ENCODE measurements around the gene TMEM259.

TMEM259 gene

DNA sequence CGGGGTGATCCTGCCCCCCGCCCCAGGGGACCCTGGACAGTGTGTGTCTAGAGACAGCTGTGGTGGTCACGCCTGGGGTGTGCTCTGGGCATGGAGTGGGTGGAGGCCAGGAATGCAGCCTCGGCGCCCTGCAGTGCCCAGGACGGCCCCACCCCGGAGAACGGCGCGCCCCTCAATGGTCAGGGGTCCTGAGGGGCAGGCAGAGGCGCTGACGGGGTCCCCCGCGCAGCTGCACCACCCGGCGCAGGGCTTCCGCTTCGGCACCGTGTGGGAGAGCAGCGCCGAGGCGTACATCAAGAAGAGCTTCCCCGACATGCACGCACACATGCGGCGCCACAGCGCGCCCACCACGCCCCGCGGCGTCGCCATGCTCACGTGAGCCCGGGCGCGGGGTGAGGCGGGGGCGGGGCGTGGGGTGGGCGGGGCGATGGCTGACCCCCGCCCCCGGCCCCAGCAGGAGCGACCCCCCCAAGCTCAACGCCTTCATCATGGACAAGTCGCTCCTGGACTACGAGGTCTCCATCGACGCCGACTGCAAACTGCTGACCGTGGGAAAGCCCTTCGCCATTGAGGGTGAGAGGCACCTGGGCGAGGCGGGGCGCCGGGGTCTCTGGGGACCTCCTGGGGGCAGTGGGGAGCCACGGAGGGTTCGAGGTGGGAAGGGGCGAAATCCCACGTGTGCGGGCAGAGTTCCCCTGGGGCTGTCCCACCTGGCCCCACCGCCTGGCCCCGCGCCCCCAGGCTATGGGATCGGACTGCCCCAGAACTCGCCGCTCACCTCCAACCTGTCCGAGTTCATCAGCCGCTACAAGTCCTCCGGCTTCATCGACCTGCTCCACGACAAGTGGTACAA lies 13.3 kb downstream of the TMEM259 start:
- no peak for DNase-seq (ENCODE audit: low read depth)
- TF ChIP-seq, protein P1, sequence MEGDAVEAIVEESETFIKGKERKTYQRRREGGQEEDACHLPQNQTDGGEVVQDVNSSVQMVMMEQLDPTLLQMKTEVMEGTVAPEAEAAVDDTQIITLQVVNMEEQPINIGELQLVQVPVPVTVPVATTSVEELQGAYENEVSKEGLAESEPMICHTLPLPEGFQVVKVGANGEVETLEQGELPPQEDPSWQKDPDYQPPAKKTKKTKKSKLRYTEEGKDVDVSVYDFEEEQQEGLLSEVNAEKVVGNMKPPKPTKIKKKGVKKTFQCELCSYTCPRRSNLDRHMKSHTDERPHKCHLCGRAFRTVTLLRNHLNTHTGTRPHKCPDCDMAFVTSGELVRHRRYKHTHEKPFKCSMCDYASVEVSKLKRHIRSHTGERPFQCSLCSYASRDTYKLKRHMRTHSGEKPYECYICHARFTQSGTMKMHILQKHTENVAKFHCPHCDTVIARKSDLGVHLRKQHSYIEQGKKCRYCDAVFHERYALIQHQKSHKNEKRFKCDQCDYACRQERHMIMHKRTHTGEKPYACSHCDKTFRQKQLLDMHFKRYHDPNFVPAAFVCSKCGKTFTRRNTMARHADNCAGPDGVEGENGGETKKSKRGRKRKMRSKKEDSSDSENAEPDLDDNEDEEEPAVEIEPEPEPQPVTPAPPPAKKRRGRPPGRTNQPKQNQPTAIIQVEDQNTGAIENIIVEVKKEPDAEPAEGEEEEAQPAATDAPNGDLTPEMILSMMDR (IDR thresholded peaks at IDR 0.05; ENCODE audit: low read depth, low read length, missing control alignments): no peak
- in situ Hi-C loops (cut with HindIII; ENCODE audit: low sequenced_read_pairs): no loop called here

DNA sequence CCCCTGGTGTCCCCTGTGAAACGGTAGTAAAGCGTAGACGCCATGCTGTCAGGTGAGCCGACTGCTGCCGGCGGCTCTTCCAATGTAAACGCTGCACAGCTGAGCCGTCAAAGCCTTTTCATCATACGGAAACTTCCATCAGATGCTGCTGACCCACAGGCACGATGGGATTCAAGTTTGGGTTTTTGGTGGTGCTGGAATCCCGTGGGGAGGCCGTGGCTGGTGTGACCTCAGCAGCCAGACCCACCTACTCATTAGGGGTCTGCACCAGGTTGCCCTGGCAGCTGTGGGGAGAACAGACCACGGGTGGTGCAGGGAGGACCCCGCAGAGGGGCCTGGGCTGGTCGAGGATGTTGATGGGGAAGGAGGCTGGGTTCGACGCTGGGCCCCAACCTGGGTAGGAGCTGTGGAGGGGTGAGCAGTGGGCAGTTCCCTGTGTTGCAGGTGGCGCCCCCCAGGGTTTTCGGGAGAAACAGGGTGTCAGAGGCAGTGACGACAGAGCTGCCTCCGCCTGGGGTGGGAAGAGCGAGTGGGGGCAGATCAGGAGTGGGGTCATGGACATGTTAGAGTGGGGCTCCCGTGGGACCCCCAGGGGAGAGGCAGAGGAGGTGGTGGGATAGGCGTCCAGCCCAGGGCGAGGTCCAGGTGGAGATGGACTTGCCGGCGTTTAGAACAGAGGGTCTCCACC lies 14.1 kb downstream of the TMEM259 start:
- no peak for DNase-seq (ENCODE audit: low read depth)
- H3K4me3 ChIP-seq (ENCODE audit: low read depth, low read length): no peak overlapping the region
- TF ChIP-seq, protein P1 (IDR thresholded peaks at IDR 0.05; ENCODE audit: low read depth, low read length, missing control alignments): no peak
- in situ Hi-C loops (cut with HindIII; ENCODE audit: low sequenced_read_pairs): no loop called here

More for the DNA sequence above, 13.3 kb downstream of the TMEM259 start:
- H3K4me3 ChIP-seq (ENCODE audit: low read depth, low read length): no peak overlapping the region

DNA sequence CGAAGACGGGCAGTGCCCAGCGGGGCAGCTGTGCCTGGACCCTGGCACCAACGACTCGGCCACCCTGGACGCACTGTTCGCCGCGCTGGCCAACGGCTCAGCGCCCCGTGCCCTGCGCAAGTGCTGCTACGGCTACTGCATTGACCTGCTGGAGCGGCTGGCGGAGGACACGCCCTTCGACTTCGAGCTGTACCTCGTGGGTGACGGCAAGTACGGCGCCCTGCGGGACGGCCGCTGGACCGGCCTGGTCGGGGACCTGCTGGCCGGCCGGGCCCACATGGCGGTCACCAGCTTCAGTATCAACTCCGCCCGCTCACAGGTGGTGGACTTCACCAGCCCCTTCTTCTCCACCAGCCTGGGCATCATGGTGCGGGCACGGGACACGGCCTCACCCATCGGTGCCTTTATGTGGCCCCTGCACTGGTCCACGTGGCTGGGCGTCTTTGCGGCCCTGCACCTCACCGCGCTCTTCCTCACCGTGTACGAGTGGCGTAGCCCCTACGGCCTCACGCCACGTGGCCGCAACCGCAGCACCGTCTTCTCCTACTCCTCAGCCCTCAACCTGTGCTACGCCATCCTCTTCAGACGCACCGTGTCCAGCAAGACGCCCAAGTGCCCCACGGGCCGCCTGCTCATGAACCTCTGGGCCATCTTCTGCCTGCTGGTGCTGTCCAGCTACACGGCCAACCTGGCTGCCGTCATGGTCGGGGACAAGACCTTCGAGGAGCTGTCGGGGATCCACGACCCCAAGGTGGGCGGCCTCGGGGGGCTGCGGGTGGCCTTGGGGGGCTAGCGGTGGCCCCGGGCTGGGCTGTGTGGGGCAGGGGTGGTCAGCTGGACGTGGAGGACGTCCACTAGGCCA lies 15.9 kb downstream of the TMEM259 start:
- no peak overlapping the region for H3K4me3 ChIP-seq (ENCODE audit: low read depth, low read length)
- TF ChIP-seq, protein P1 (IDR thresholded peaks at IDR 0.05; ENCODE audit: low read depth, low read length, missing control alignments): no peak
- in situ Hi-C loops (cut with HindIII; ENCODE audit: low sequenced_read_pairs): no loop called here
- no peak for DNase-seq (ENCODE audit: low read depth)

DNA sequence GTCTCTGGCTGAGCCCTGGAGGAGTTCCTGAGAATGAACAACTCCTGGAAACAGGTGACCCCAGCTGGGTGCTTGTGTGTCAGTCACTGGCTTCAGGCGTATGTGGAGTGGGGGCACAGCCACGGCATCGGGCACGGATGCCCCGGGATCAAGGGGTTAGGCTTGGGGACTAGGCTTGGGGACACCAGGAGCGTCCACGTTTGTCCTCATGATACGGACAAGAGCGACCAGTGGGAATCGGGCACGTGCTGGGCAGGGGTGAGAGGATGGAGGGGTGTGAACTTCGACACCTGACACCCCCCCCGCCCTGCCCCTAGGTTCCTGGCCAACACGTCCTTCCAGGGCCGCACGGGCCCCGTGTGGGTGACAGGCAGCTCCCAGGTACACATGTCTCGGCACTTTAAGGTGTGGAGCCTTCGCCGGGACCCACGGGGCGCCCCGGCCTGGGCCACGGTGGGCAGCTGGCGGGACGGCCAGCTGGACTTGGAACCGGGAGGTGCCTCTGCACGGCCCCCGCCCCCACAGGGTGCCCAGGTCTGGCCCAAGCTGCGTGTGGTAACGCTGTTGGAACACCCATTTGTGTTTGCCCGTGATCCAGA lies 16.6 kb downstream of the TMEM259 start:
- TF ChIP-seq, protein P1 (IDR thresholded peaks at IDR 0.05; ENCODE audit: low read depth, low read length, missing control alignments): no peak
- H3K4me3 ChIP-seq (ENCODE audit: low read depth, low read length): no peak overlapping the region
- DNase-seq (ENCODE audit: low read depth): no peak
- in situ Hi-C loops (cut with HindIII; ENCODE audit: low sequenced_read_pairs): no loop called here

DNA sequence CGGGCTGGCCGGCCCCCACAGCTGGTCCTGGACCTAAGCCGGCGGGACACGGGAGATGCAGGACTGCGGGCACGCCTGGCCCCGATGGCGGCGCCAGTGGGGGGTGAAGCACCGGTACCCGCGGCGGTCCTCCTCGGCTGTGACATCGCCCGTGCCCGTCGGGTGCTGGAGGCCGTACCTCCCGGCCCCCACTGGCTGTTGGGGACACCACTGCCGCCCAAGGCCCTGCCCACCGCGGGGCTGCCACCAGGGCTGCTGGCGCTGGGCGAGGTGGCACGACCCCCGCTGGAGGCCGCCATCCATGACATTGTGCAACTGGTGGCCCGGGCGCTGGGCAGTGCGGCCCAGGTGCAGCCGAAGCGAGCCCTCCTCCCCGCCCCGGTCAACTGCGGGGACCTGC lies 17.6 kb downstream of the TMEM259 start:
- TF ChIP-seq, protein P1 (IDR thresholded peaks at IDR 0.05; ENCODE audit: low read depth, low read length, missing control alignments): no peak
- DNase-seq (ENCODE audit: low read depth): no peak
- no peak overlapping the region for H3K4me3 ChIP-seq (ENCODE audit: low read depth, low read length)
- in situ Hi-C loops (cut with HindIII; ENCODE audit: low sequenced_read_pairs): no loop called here

DNA sequence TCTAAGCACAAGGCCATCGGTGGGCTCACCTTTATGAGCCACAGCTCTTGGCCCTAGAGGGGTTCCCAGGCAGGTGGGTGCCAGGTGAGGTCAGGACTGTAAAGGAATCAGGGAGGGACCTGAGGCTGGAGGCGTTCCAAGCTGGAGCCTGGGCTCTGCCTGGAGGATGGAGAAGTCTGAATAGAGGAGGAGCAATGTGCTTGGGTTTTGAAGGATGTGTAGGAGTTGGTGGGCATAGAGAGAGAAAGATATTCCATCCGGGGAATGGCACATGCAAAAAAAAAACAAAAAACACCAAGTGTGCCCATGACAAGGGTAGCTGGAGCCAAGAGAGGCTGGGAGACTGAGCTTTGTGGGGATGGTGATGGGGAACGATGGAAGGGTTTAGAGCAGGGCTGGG lies 18.3 kb downstream of the TMEM259 start:
- no peak for DNase-seq (ENCODE audit: low read depth)
- in situ Hi-C loops (cut with HindIII; ENCODE audit: low sequenced_read_pairs): no loop called here
- H3K4me3 ChIP-seq (ENCODE audit: low read depth, low read length): no peak overlapping the region
- TF ChIP-seq, protein P1 (IDR thresholded peaks at IDR 0.05; ENCODE audit: low read depth, low read length, missing control alignments): no peak
